K562 (cell line): Measurements from ENCODE around the gene OR51Q1.

Experiments used
- CHD2 ChIP-seq: IDR thresholded peaks from 2 replicates; pipeline ENCODE4 v1.6.1; 2011; ENCODE audit warnings: low read depth, low read length
- CREM ChIP-seq: IDR thresholded peaks from 2 replicates; pipeline ENCODE4 v1.6.1; 2014; ENCODE audit warnings: antibody characterized with exemption, low read depth
- RAD21 ChIP-seq, 2 experiments: fragments of 250-450 bp in 1 of 2; fragments of 450-650 bp in 1 of 2; sonication (Bioruptor Pico) in 1 of 2; formaldehyde crosslinking in 1 of 2; IDR thresholded peaks in 1 of 2; conservative IDR thresholded peaks in 1 of 2; 2 replicates each; pipeline versions ENCODE4 v1.4.0 to v1.8.0; 2020 to 2022; ENCODE audit warnings: mild to moderate bottlenecking in 2 of 2, moderate library complexity in 1 of 2
- ZNF76 ChIP-seq: fragments of 250-450 bp; sonication (Bioruptor Pico); IDR thresholded peaks from 2 replicates; pipeline ENCODE4 v1.4.0; 2020; ENCODE audit warnings: mild to moderate bottlenecking, moderate library complexity, borderline replicate concordance

DNA sequence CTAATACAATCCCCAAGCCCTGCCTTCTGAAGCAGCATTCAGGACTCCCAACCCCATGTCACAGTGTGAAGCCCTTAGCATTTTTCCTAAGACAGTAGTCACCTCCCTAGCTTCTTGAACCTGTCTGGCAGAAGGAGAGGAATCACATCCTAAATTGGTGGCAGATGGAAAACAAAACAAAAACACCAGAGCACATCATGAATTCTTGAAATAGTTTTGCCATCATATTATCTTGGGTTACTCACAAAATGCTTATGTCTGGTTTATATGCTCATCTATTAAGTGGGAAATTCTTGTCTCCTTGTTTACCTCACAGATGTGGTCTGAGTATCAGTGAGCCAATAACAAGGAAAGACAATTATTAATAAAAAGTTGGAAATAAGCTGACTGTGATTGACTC, 23.0 kb upstream of the OR51Q1 start:
- no peak for TF ChIP-seq CHD2
- TF ChIP-seq CREM = no peak
- no peak for TF ChIP-seq ZNF76 (CRISPR knock-in tag)
- TF ChIP-seq RAD21 (CRISPR knock-in tag; conservative IDR thresholded peaks at IDR 0.05 in 1 of 2, IDR thresholded peaks at IDR 0.05 in 1 of 2) = no peak
